BLaER1 (cell line): ENCODE data around the gene BCAT1.

ENCODE experiments used
- H3K27ac ChIP-seq: shearing (Covaris generic); formaldehyde crosslinking; 2 replicates; pipeline ENCODE4 v1.8.1; 2022
- H3K27me3 ChIP-seq: shearing (Covaris generic); formaldehyde crosslinking; 2 replicates; pipeline ENCODE4 v1.8.1; 2022
- H3K36me3 ChIP-seq: shearing (Covaris generic); formaldehyde crosslinking; 2 replicates; pipeline ENCODE4 v1.8.1; 2022
- H3K4me1 ChIP-seq: shearing (Covaris generic); formaldehyde crosslinking; 2 replicates; pipeline ENCODE4 v1.8.1; 2022
- H3K4me2 ChIP-seq: shearing (Covaris generic); formaldehyde crosslinking; 2 replicates; pipeline ENCODE4 v1.8.1; 2022
- H3K4me3 ChIP-seq: shearing (Covaris generic); formaldehyde crosslinking; 2 replicates; pipeline ENCODE4 v1.8.1; 2022
- H3K9ac ChIP-seq: shearing (Covaris generic); formaldehyde crosslinking; 2 replicates; pipeline ENCODE4 v1.8.1; 2022
- H3K9me3 ChIP-seq: shearing (Covaris generic); formaldehyde crosslinking; 2 replicates; pipeline ENCODE4 v1.8.1; 2022
- H4K20me1 ChIP-seq: shearing (Covaris generic); formaldehyde crosslinking; 2 replicates; pipeline ENCODE4 v1.8.1; 2022
- Cebpa-rat ChIP-seq: shearing (Covaris generic); IDR thresholded peaks from 2 replicates; pipeline ENCODE4 v1.8.1; 2022

BCAT1 gene

GRCh38 chr12:24788886-24789285 is 160.0 kb downstream of the BCAT1 start:
- TF ChIP-seq Cebpa-rat, result no peak
- H3K27ac ChIP-seq, result no peak overlapping the region

GRCh38 chr12:24780697-24781368 is 168.1 kb downstream of the BCAT1 start:
- Histone ChIP-seq H3K4me1 (no peaks in the 10 kb centered on the region), H4K20me1 (no peaks in the 10 kb centered on the region), H3K27ac (no peak overlapping the region), H3K36me3 (no peaks in the 10 kb centered on the region), H3K4me2 (no peak overlapping the region), H3K9ac (no peak overlapping the region), H3K27me3 (no peaks in the 10 kb centered on the region), H3K9me3 (0 out of 2 replicates have a peak, but pooled peaks cover 2% of the 10 kb centered on the region), H3K4me3 (no peak overlapping the region)
- TF ChIP-seq Cebpa-rat, result no peak

More at GRCh38 chr12:24788886-24789285, 160.0 kb downstream of the BCAT1 start:
- Histone ChIP-seq H3K4me2 (peak overlapping the region; percentile 50), H4K20me1 (no peaks in the 10 kb centered on the region), H3K9me3 (no peaks in the 10 kb centered on the region), H3K36me3 (no peaks in the 10 kb centered on the region), H3K4me3 (no peak overlapping the region), H3K27me3 (no peaks in the 10 kb centered on the region), H3K9ac (no peak overlapping the region), H3K4me1 (peaks cover 19% of the 10 kb centered on the region)

- H3K9me3 ChIP-seq, result 0 out of 2 replicates have a peak, but pooled peaks cover 6% of the 10 kb centered on the region
- no peak overlapping the region for H3K9ac ChIP-seq
- H3K4me2 ChIP-seq, result no peak overlapping the region
- H3K27me3 ChIP-seq, result no peaks in the 10 kb centered on the region
- H4K20me1 ChIP-seq, result no peaks in the 10 kb centered on the region
- no peak overlapping the region for H3K27ac ChIP-seq
- no peaks in the 10 kb centered on the region for H3K4me1 ChIP-seq
- H3K36me3 ChIP-seq, result no peaks in the 10 kb centered on the region
- H3K4me3 ChIP-seq, result no peak overlapping the region
- TF ChIP-seq Cebpa-rat, result no peak
Measured at GRCh38 chr12:24778486-24779304, 170.2 kb downstream of the BCAT1 start.

GRCh38 chr12:24777359-24777758 is 171.5 kb downstream of the BCAT1 start:
- Histone ChIP-seq H3K9ac (no peak overlapping the region), H3K27ac (no peak overlapping the region), H4K20me1 (no peaks in the 10 kb centered on the region), H3K27me3 (no peaks in the 10 kb centered on the region), H3K4me1 (no peaks in the 10 kb centered on the region), H3K9me3 (0 out of 2 replicates have a peak, but pooled peaks cover 6% of the 10 kb centered on the region), H3K36me3 (no peaks in the 10 kb centered on the region), H3K4me3 (no peak overlapping the region), H3K4me2 (no peak overlapping the region)
- TF ChIP-seq Cebpa-rat, result no peak

GRCh38 chr12:24776861-24777260 is 172.0 kb downstream of the BCAT1 start:
- Histone ChIP-seq H3K9ac (no peak overlapping the region), H3K4me3 (no peak overlapping the region), H3K27ac (no peak overlapping the region), H3K9me3 (0 out of 2 replicates have a peak, but pooled peaks cover 6% of the 10 kb centered on the region), H3K36me3 (no peaks in the 10 kb centered on the region), H3K4me1 (no peaks in the 10 kb centered on the region), H3K4me2 (no peak overlapping the region), H4K20me1 (no peaks in the 10 kb centered on the region), H3K27me3 (no peaks in the 10 kb centered on the region)
- no peak for TF ChIP-seq Cebpa-rat

- H3K9me3 ChIP-seq, result 0 out of 2 replicates have a peak, but pooled peaks cover 6% of the 10 kb centered on the region
- H3K4me1 ChIP-seq, result no peaks in the 10 kb centered on the region
- TF ChIP-seq Cebpa-rat, result no peak
Measured at GRCh38 chr12:24775073-24775472, 173.8 kb downstream of the BCAT1 start.

GRCh38 chr12:24773996-24774395 is 174.9 kb downstream of the BCAT1 start:
- Histone ChIP-seq H3K9ac (no peak overlapping the region), H3K4me1 (no peaks in the 10 kb centered on the region), H3K27me3 (no peaks in the 10 kb centered on the region), H3K36me3 (no peaks in the 10 kb centered on the region), H4K20me1 (no peaks in the 10 kb centered on the region), H3K27ac (no peak overlapping the region), H3K9me3 (0 out of 2 replicates have a peak, but pooled peaks cover 6% of the 10 kb centered on the region), H3K4me2 (no peak overlapping the region), H3K4me3 (no peak overlapping the region)
- no peak for TF ChIP-seq Cebpa-rat

More at GRCh38 chr12:24775073-24775472, 173.8 kb downstream of the BCAT1 start:
- no peak overlapping the region for H3K4me3 ChIP-seq
- H3K4me2 ChIP-seq, result no peak overlapping the region
- H4K20me1 ChIP-seq, result no peaks in the 10 kb centered on the region
- H3K27ac ChIP-seq, result no peak overlapping the region
- no peaks in the 10 kb centered on the region for H3K27me3 ChIP-seq
- no peak overlapping the region for H3K9ac ChIP-seq
- no peaks in the 10 kb centered on the region for H3K36me3 ChIP-seq

GRCh38 chr12:24772813-24773212 is 176.1 kb downstream of the BCAT1 start:
- H3K27me3 ChIP-seq, result no peaks in the 10 kb centered on the region
- TF ChIP-seq Cebpa-rat, result no peak
- H3K27ac ChIP-seq, result no peak overlapping the region
- H4K20me1 ChIP-seq, result no peaks in the 10 kb centered on the region
- H3K9ac ChIP-seq, result no peak overlapping the region
- H3K36me3 ChIP-seq, result no peaks in the 10 kb centered on the region
- H3K4me3 ChIP-seq, result no peak overlapping the region
- no peak overlapping the region for H3K4me2 ChIP-seq
- H3K9me3 ChIP-seq, result 0 out of 2 replicates have a peak, but pooled peaks cover 6% of the 10 kb centered on the region
- H3K4me1 ChIP-seq, result no peaks in the 10 kb centered on the region

- Histone ChIP-seq H3K27me3 (no peaks in the 10 kb centered on the region), H3K36me3 (no peaks in the 10 kb centered on the region), H3K4me1 (no peaks in the 10 kb centered on the region), H3K4me3 (no peak overlapping the region), H3K4me2 (no peak overlapping the region), H4K20me1 (no peaks in the 10 kb centered on the region), H3K27ac (no peak overlapping the region), H3K9me3 (peaks cover 13% of the 10 kb centered on the region), H3K9ac (no peak overlapping the region)
- no peak for TF ChIP-seq Cebpa-rat
Measured at GRCh38 chr12:24770821-24771220, 178.1 kb downstream of the BCAT1 start.

- no peak overlapping the region for H3K27ac ChIP-seq
- H3K4me3 ChIP-seq, result no peak overlapping the region
- peaks cover 10% of the 10 kb centered on the region for H3K9me3 ChIP-seq
- no peak overlapping the region for H3K9ac ChIP-seq
- TF ChIP-seq Cebpa-rat, result no peak
- H3K4me2 ChIP-seq, result no peak overlapping the region
- no peaks in the 10 kb centered on the region for H3K36me3 ChIP-seq
- no peaks in the 10 kb centered on the region for H3K27me3 ChIP-seq
- no peaks in the 10 kb centered on the region for H4K20me1 ChIP-seq
- no peaks in the 10 kb centered on the region for H3K4me1 ChIP-seq
Measured at GRCh38 chr12:24770334-24770733, 178.6 kb downstream of the BCAT1 start.
